DND-41 (cell line): Measurements from ENCODE around the gene SLC12A8.

Experiments used
- ATAC-seq: fragments of 200-7000 bp; cut with Tn5 transposase; 3 replicates; pipeline ENCODE4 v1.9.1; 2021; ENCODE audit warnings: low read depth; ENCODE audit not compliant: insufficient read depth
- DNase-seq: peaks from one replicate; pipeline ENCODE4 v3.0.0-alpha.2; 2020
- H2AFZ ChIP-seq: 2 replicates; pipeline ENCODE4 v1.6.0; 2012; ENCODE audit warnings: low read depth, low read length
- H3K27ac ChIP-seq: 2 replicates; pipeline ENCODE4 v1.5.1; 2012; ENCODE audit warnings: low read length, inconsistent platforms
- H3K27me3 ChIP-seq: fragments of 200-600 bp; sonication (generic); 2 replicates; pipeline ENCODE4 v1.6.0; 2012; ENCODE audit warnings: low read length, mild to moderate bottlenecking, inconsistent platforms; ENCODE audit not compliant: insufficient read depth, poor library complexity
- H3K36me3 ChIP-seq: 2 replicates; pipeline ENCODE4 v1.5.1; 2012; ENCODE audit warnings: low read length, inconsistent platforms; ENCODE audit not compliant: insufficient read depth
- H3K4me1 ChIP-seq: 2 replicates; pipeline ENCODE4 v1.5.1; 2012; ENCODE audit warnings: mild to moderate bottlenecking, low read length; ENCODE audit not compliant: insufficient read depth
- H3K4me2 ChIP-seq: 2 replicates; pipeline ENCODE4 v1.6.0; 2012; ENCODE audit warnings: mild to moderate bottlenecking, moderate library complexity, low read length, inconsistent platforms; ENCODE audit not compliant: insufficient read depth
- H3K4me3 ChIP-seq, 2 experiments: fragments of 200-600 bp in 1 of 2; shearing (Covaris generic) in 1 of 2; 2 replicates each; pipeline ENCODE4 v1.5.1; 2012 to 2016; ENCODE audit warnings: inconsistent platforms in 2 of 2, low read length in 2 of 2, mild to moderate bottlenecking in 2 of 2, low read depth in 1 of 2, moderate library complexity in 1 of 2
- H3K79me2 ChIP-seq: 2 replicates; pipeline ENCODE4 v1.6.0; 2012; ENCODE audit warnings: low read length, inconsistent platforms; ENCODE audit not compliant: insufficient read depth
- H3K9ac ChIP-seq: 2 replicates; pipeline ENCODE4 v1.6.0; 2012; ENCODE audit warnings: low read depth, mild to moderate bottlenecking, inconsistent platforms, low read length, moderate library complexity
- H3K9me3 ChIP-seq: 2 replicates; pipeline ENCODE4 v1.5.1; 2012; ENCODE audit warnings: low read length, moderate library complexity, mild to moderate bottlenecking, inconsistent platforms; ENCODE audit not compliant: insufficient read depth, severe bottlenecking
- H4K20me1 ChIP-seq: 2 replicates; pipeline ENCODE4 v1.6.0; 2012; ENCODE audit warnings: low read length; ENCODE audit not compliant: insufficient read depth
- CTCF ChIP-seq: IDR thresholded peaks from 2 replicates; pipeline ENCODE4 v1.5.1; 2012; ENCODE audit warnings: borderline replicate concordance, low read length, moderate library complexity, mild to moderate bottlenecking; ENCODE audit not compliant: poor library complexity, severe bottlenecking; ENCODE audit errors: extremely low read depth
- EZH2 ChIP-seq: IDR thresholded peaks from 3 replicates; pipeline ENCODE4 v1.6.1; 2012; ENCODE audit warnings: borderline replicate concordance, low read depth, mild to moderate bottlenecking, moderate library complexity, low read length, inconsistent platforms; ENCODE audit not compliant: severe bottlenecking

SLC12A8 gene

GRCh38 chr3:125246237-125246636, 33.7 kb upstream of the SLC12A8 start:
- no peak for ATAC-seq
- Histone ChIP-seq H3K9ac (no peak overlapping the region), H3K36me3 (peaks cover 7% of the 10 kb centered on the region; the same call in 1 of the 2 replicates), H4K20me1 (peaks cover 3% of the 10 kb centered on the region; the same call in 1 of the 2 replicates), H3K27ac (no peak overlapping the region), H3K4me3 (no peak overlapping the region), H2AFZ (no peak overlapping the region), H3K4me2 (no peak overlapping the region), H3K27me3 (no peaks in the 10 kb centered on the region), H3K79me2 (no peaks in the 10 kb centered on the region), H3K4me1 (no peaks in the 10 kb centered on the region), H3K9me3 (no peaks in the 10 kb centered on the region)
- no peak for TF ChIP-seq CTCF
- TF ChIP-seq EZH2, result no peak
- no peak for DNase-seq

GRCh38 chr3:125245521-125245920, 33.0 kb upstream of the SLC12A8 start:
- Histone ChIP-seq H3K4me1 (no peaks in the 10 kb centered on the region), H2AFZ (no peak overlapping the region), H3K27me3 (no peaks in the 10 kb centered on the region), H3K36me3 (peaks cover 7% of the 10 kb centered on the region; the same call in 1 of the 2 replicates), H3K4me3 (no peak overlapping the region), H4K20me1 (peaks cover 3% of the 10 kb centered on the region; the same call in 1 of the 2 replicates), H3K9me3 (no peaks in the 10 kb centered on the region), H3K27ac (no peak overlapping the region), H3K79me2 (no peaks in the 10 kb centered on the region), H3K9ac (no peak overlapping the region), H3K4me2 (no peak overlapping the region)
- ATAC-seq (no peak), DNase-seq (no peak)
- TF ChIP-seq EZH2, result no peak
- no peak for TF ChIP-seq CTCF

GRCh38 chr3:125240496-125240895, 27.9 kb upstream of the SLC12A8 start:
- DNase-seq (no peak), ATAC-seq (no peak)
- H3K9me3 ChIP-seq, result no peaks in the 10 kb centered on the region
- no peaks in the 10 kb centered on the region for H3K27me3 ChIP-seq
- no peaks in the 10 kb centered on the region for H3K4me1 ChIP-seq
- H3K27ac ChIP-seq, result no peak overlapping the region
- H3K36me3 ChIP-seq, result peaks cover 10% of the 10 kb centered on the region; the same call in 1 of the 2 replicates
- no peaks in the 10 kb centered on the region for H3K79me2 ChIP-seq
- no peak overlapping the region for H3K9ac ChIP-seq
- H2AFZ ChIP-seq, result no peak overlapping the region
- no peak overlapping the region for H3K4me3 ChIP-seq
- no peak overlapping the region for H3K4me2 ChIP-seq
- peaks cover 3% of the 10 kb centered on the region; the same call in 1 of the 2 replicates for H4K20me1 ChIP-seq
- TF ChIP-seq EZH2 (no peak), CTCF (no peak)

GRCh38 chr3:125239266-125239665, 26.7 kb upstream of the SLC12A8 start:
- no peak overlapping the region for H3K4me2 ChIP-seq
- no peak overlapping the region for H3K9ac ChIP-seq
- H2AFZ ChIP-seq, result no peak overlapping the region
- no peak overlapping the region for H3K4me3 ChIP-seq
- H3K79me2 ChIP-seq, result no peaks in the 10 kb centered on the region
- no peaks in the 10 kb centered on the region for H3K9me3 ChIP-seq
- ATAC-seq, result no peak
- TF ChIP-seq EZH2, result no peak
- TF ChIP-seq CTCF, result no peak
- no peaks in the 10 kb centered on the region for H3K27me3 ChIP-seq
- no peaks in the 10 kb centered on the region for H4K20me1 ChIP-seq
- H3K36me3 ChIP-seq, result peaks cover 10% of the 10 kb centered on the region; the same call in 1 of the 2 replicates
- H3K27ac ChIP-seq, result no peak overlapping the region
- H3K4me1 ChIP-seq, result no peaks in the 10 kb centered on the region
- DNase-seq, result no peak
